Measurements from ENCODE around the gene ADCY2. TPM values are rescaled to one million over a fixed set of nuclear protein-coding genes. Genes with fewer than 3 reads are reported as not detected.

The ADCY2 gene
- total and polyA plus RNA-seq, 2 of the 13 experiments (the other 11 are each of a cell fraction or from before 2014, with no cell fraction given), result not detected

- TF ChIP-seq RERE (CRISPR knock-in tag; IDR thresholded peaks at IDR 0.05; ENCODE audit: low read depth) (no peak), ZNF33B (CRISPR knock-in tag; IDR thresholded peaks at IDR 0.05) (no peak), ZFP1 (CRISPR knock-in tag; IDR thresholded peaks at IDR 0.05) (no peak)
These were observed 21.8 kb upstream of the ADCY2 start (continued) for GRCh38 chr5:7374186-7374585.

- no peak overlapping the region for H3K4me2 ChIP-seq (ENCODE audit: low read depth, low read length)
- H3K79me2 ChIP-seq (ENCODE audit: insufficient read depth, low read length), result no peaks in the 10 kb centered on the region
- no peak overlapping the region for H2AFZ ChIP-seq (ENCODE audit: low read length)
- ATAC-seq (no peak), DNase-seq (ENCODE audit: low spot score) (no peak), FAIRE-seq (no peak)
- no peak overlapping the region for H3K4me3 ChIP-seq (replicated peaks in 1 of 3; ENCODE audit: insufficient read depth in 1 of 3, low read depth in 2 of 3, low read length in 3 of 3)
- H3K4me1 ChIP-seq (ENCODE audit: insufficient read depth, low read length), result no peaks in the 10 kb centered on the region
- no peaks in the 10 kb centered on the region for H3K36me3 ChIP-seq (replicated peaks in 1 of 2; ENCODE audit: control insufficient read depth in 1 of 2, insufficient read depth in 2 of 2, low read length in 2 of 2)
- CTCF ChIA-PET (ENCODE audit: low intra/inter-chr PET ratio, low total read pairs), result no interaction called here
- in situ Hi-C loops (cut with HindIII; ENCODE audit: extremely low pct_ligation_motif_present, low pct_unique_long_range_greater_than_20kb) (loop anchor here (25.0 kb wide), 1 partner anchor 563 kb away; no protein-coding TSS in a partner anchor), intact Hi-C loops (cut with micrococcal nuclease; ENCODE audit: unreplicated experiment) (loop anchor here (5.0 kb wide), 1 partner anchor 428 kb away; no protein-coding TSS in a partner anchor)
- no peaks in the 10 kb centered on the region for H3K27me3 ChIP-seq (ENCODE audit: control insufficient read depth in 1 of 2, insufficient read depth in 2 of 2, low read length in 2 of 2)
- no peaks in the 10 kb centered on the region for H4K20me1 ChIP-seq (ENCODE audit: insufficient read depth, low read length)
- POLR2A ChIA-PET, result no interaction called here
- no peak overlapping the region for H3K27ac ChIP-seq (ENCODE audit: extremely low read length, insufficient read depth, low read length)
- no TSS peak for BruUV-seq (replicated peaks)
- H3K9ac ChIP-seq (ENCODE audit: insufficient read depth, low read depth, low read length), result no peak overlapping the region
- WGBS (ENCODE audit: low lambda C conversion rate), result 26% methylated on average over 4 of the region's 4 CpGs
- peaks cover 3% of the 10 kb centered on the region; the same call in 1 of the 2 replicates for H3K9me3 ChIP-seq (ENCODE audit: low read length)
- TF ChIP-seq SIN3A (IDR thresholded peaks at IDR 0.05; ENCODE audit: borderline replicate concordance, low read depth, low read length) (no peak), MTA3 (CRISPR knock-in tag; IDR thresholded peaks at IDR 0.05) (no peak), MYNN (CRISPR knock-in tag; IDR thresholded peaks at IDR 0.05; ENCODE audit: low read depth) (no peak), HNRNPUL1 (IDR thresholded peaks at IDR 0.05; ENCODE audit: low read depth, low read length) (no peak), CENPBD1 (CRISPR knock-in tag; IDR thresholded peaks at IDR 0.05; ENCODE audit: borderline replicate concordance, low read depth) (no peak), SKIL (CRISPR knock-in tag; IDR thresholded peaks at IDR 0.05; ENCODE audit: borderline replicate concordance) (no peak), HCFC1 (IDR thresholded peaks at IDR 0.05; ENCODE audit: low read depth, low read length) (no peak), ZBTB14 (CRISPR knock-in tag; IDR thresholded peaks at IDR 0.05) (no peak), CREB3 (CRISPR knock-in tag; IDR thresholded peaks at IDR 0.05) (no peak), ZNF343 (CRISPR knock-in tag; IDR thresholded peaks at IDR 0.05) (no peak), ZNF451 (CRISPR knock-in tag; IDR thresholded peaks at IDR 0.05) (no peak)
These were observed 20.5 kb upstream of the ADCY2 start for GRCh38 chr5:7375457-7375856.
